WTC11 (cell line): ENCODE data around the gene MEGF10. TPM values are rescaled to one million over a fixed set of nuclear protein-coding genes. Genes with fewer than 3 reads are reported as not detected.

Source experiments
- ATAC-seq: fragments of 200-7000 bp; cut with Tn5 transposase; 2 replicates; pipeline ENCODE4 v1.10.0; 2021; ENCODE audit warnings: mild to moderate bottlenecking, moderate library complexity
- CTCF ChIA-PET: fragments of 300-600 bp; sonication (Branson Sonifier 250); formaldehyde crosslinking; loops from one replicate; lab custom pipeline; 2021; ENCODE audit warnings: antibody characterized with exemption; lab: Charles Lee
- POLR2A ChIA-PET: fragments of 350-600 bp; sonication (Branson Sonifier 250); formaldehyde crosslinking; loops from one replicate; lab custom pipeline; 2021; ENCODE audit warnings: antibody characterized with exemption; lab: Charles Lee
- DNase-seq: peaks from one replicate; pipeline ENCODE4 v3.0.0; 2021; ENCODE audit warnings: low spot score
- H3K27ac Mint-ChIP-seq: 2 replicates; pipeline ENCODE4 v1.8.0; 2021; ENCODE audit warnings: mixed read lengths
- H3K27me3 Mint-ChIP-seq: 2 replicates; pipeline ENCODE4 v1.8.0; 2021; ENCODE audit warnings: low read depth, mild to moderate bottlenecking, moderate library complexity, mixed read lengths
- H3K36me3 Mint-ChIP-seq: 2 replicates; pipeline ENCODE4 v1.8.0; 2021; ENCODE audit warnings: mixed read lengths
- H3K4me1 Mint-ChIP-seq: 2 replicates; pipeline ENCODE4 v1.8.0; 2022; ENCODE audit warnings: mixed read lengths
- H3K4me3 Mint-ChIP-seq: 2 replicates; pipeline ENCODE4 v1.8.0; 2021; ENCODE audit warnings: mild to moderate bottlenecking, moderate library complexity, mixed read lengths
- H3K9me3 Mint-ChIP-seq: 2 replicates; pipeline ENCODE4 v1.8.0; 2021; ENCODE audit warnings: mixed read lengths
- ATF1 ChIP-seq: sonication (generic); formaldehyde crosslinking; IDR thresholded peaks from 2 replicates; pipeline ENCODE4 v1.8.1; 2023; ENCODE audit warnings: mild to moderate bottlenecking, moderate library complexity, missing genetic modification reagents
- CREM ChIP-seq: sonication (generic); formaldehyde crosslinking; IDR thresholded peaks from 2 replicates; pipeline ENCODE4 v1.8.1; 2022; ENCODE audit warnings: mild to moderate bottlenecking, missing genetic modification reagents, moderate library complexity
- E2F1 ChIP-seq: sonication (generic); formaldehyde crosslinking; IDR thresholded peaks from 2 replicates; pipeline ENCODE4 v1.8.0; 2022; ENCODE audit warnings: mild to moderate bottlenecking, missing genetic modification reagents
- ELF4 ChIP-seq: sonication (generic); formaldehyde crosslinking; IDR thresholded peaks from 2 replicates; pipeline ENCODE4 v1.8.1; 2022; ENCODE audit warnings: low read depth, mild to moderate bottlenecking, moderate library complexity, missing genetic modification reagents
- EMX1 ChIP-seq: fragments of 250-450 bp; sonication (Bioruptor Pico); IDR thresholded peaks from 2 replicates; pipeline ENCODE4 v1.8.0; 2021; ENCODE audit warnings: mild to moderate bottlenecking
- HMGXB4 ChIP-seq: sonication (generic); formaldehyde crosslinking; IDR thresholded peaks from 2 replicates; pipeline ENCODE4 v1.8.1; 2023; ENCODE audit warnings: mild to moderate bottlenecking, moderate library complexity, missing genetic modification reagents
- KAT7 ChIP-seq: sonication (generic); formaldehyde crosslinking; IDR thresholded peaks from 2 replicates; pipeline ENCODE4 v1.8.1; 2023; ENCODE audit warnings: missing genetic modification reagents, mild to moderate bottlenecking, borderline replicate concordance
- MAX ChIP-seq: sonication (generic); formaldehyde crosslinking; IDR thresholded peaks from 2 replicates; pipeline ENCODE4 v1.8.0; 2022; ENCODE audit warnings: mild to moderate bottlenecking, missing genetic modification reagents
- NFE2L1 ChIP-seq: sonication (generic); formaldehyde crosslinking; IDR thresholded peaks from 2 replicates; pipeline ENCODE4 v1.8.1; 2023; ENCODE audit warnings: missing genetic modification reagents
- NR3C1 ChIP-seq: sonication (generic); formaldehyde crosslinking; conservative IDR thresholded peaks from 2 replicates; pipeline ENCODE4 v1.8.1; 2023; ENCODE audit warnings: low read depth, mild to moderate bottlenecking, missing genetic modification reagents
- PREB ChIP-seq: sonication (generic); formaldehyde crosslinking; IDR thresholded peaks from 2 replicates; pipeline ENCODE4 v1.8.1; 2022; ENCODE audit warnings: mild to moderate bottlenecking, missing genetic modification reagents, moderate library complexity, borderline replicate concordance
- PRRX2 ChIP-seq: fragments of 250-450 bp; sonication (Bioruptor Pico); IDR thresholded peaks from 2 replicates; pipeline ENCODE4 v1.8.0; 2021; ENCODE audit warnings: mild to moderate bottlenecking
- SMAD3 ChIP-seq: sonication (generic); formaldehyde crosslinking; IDR thresholded peaks from 2 replicates; pipeline ENCODE4 v1.8.0; 2022; ENCODE audit warnings: missing genetic modification reagents, mild to moderate bottlenecking, borderline replicate concordance
- SOX15 ChIP-seq: fragments of 250-450 bp; sonication (Bioruptor Pico); IDR thresholded peaks from 2 replicates; pipeline ENCODE4 v1.9.0; 2021; ENCODE audit warnings: mild to moderate bottlenecking
- SP1 ChIP-seq: sonication (generic); formaldehyde crosslinking; conservative IDR thresholded peaks from 2 replicates; pipeline ENCODE4 v1.8.1; 2022; ENCODE audit warnings: missing genetic modification reagents
- STAT6 ChIP-seq: sonication (generic); formaldehyde crosslinking; conservative IDR thresholded peaks from 2 replicates; pipeline ENCODE4 v1.8.1; 2023; ENCODE audit warnings: mild to moderate bottlenecking, low read depth, missing genetic modification reagents, moderate library complexity
- ZBTB43 ChIP-seq: sonication (generic); formaldehyde crosslinking; IDR thresholded peaks from 2 replicates; pipeline ENCODE4 v1.8.1; 2023; ENCODE audit warnings: mild to moderate bottlenecking, missing genetic modification reagents
- ZNF121 ChIP-seq: sonication (generic); formaldehyde crosslinking; IDR thresholded peaks from 2 replicates; pipeline ENCODE4 v1.8.0; 2023; ENCODE audit warnings: missing genetic modification reagents
- ZNF138 ChIP-seq: sonication (generic); formaldehyde crosslinking; conservative IDR thresholded peaks from 2 replicates; pipeline ENCODE4 v1.8.1; 2022; ENCODE audit warnings: mild to moderate bottlenecking, moderate library complexity, missing genetic modification reagents
- ZNF423 ChIP-seq: fragments of 250-450 bp; sonication (Bioruptor Pico); IDR thresholded peaks from 2 replicates; pipeline ENCODE4 v2.1.2; 2022; ENCODE audit warnings: mild to moderate bottlenecking, moderate library complexity
- ZNF671 ChIP-seq: fragments of 250-450 bp; sonication (Bioruptor Pico); IDR thresholded peaks from 2 replicates; pipeline ENCODE4 v1.8.0; 2021; ENCODE audit warnings: mild to moderate bottlenecking
- total RNA-seq: library from RNA; stranded (reverse); gene quantifications from 3 replicates; pipeline ENCODE4 v1.2.3, GENCODE V29; 2021

Gene MEGF10
- total RNA-seq, 1 experiment from 2014 or later = 24.5 TPM

- no peak for DNase-seq
- ChIA-PET CTCF (no interaction called here), POLR2A (no interaction called here)
- H3K27me3 Mint-ChIP-seq = no peaks in the 10 kb centered on the region
- no peak for ATAC-seq
- H3K9me3 Mint-ChIP-seq = peaks cover 9% of the 10 kb centered on the region; the same call in 1 of the 2 replicates
- TF ChIP-seq ATF1 (CRISPR knock-in tag) (no peak), NR3C1 (CRISPR knock-in tag) (no peak), SOX15 (CRISPR knock-in tag) (no peak), CREM (no peak), KAT7 (CRISPR knock-in tag) (no peak), SMAD3 (CRISPR knock-in tag) (no peak), MAX (no peak), STAT6 (CRISPR knock-in tag) (no peak), E2F1 (CRISPR knock-in tag) (no peak), ZBTB43 (no peak), EMX1 (CRISPR knock-in tag) (no peak), ZNF423 (CRISPR knock-in tag) (no peak), ZNF138 (CRISPR knock-in tag) (no peak)
- peaks cover 13% of the 10 kb centered on the region for H3K36me3 Mint-ChIP-seq
- no peak overlapping the region for H3K27ac Mint-ChIP-seq
- no peak overlapping the region for H3K4me3 Mint-ChIP-seq
- H3K4me1 Mint-ChIP-seq = peaks cover 8% of the 10 kb centered on the region
These were observed 85.0 kb downstream of the MEGF10 start for GRCh38 chr5:127375544-127376091.

- no peaks in the 10 kb centered on the region for H3K27me3 Mint-ChIP-seq
- no peak for TF ChIP-seq PRRX2 (CRISPR knock-in tag)
- no peak for TF ChIP-seq ELF4
- no peak for TF ChIP-seq ZNF121 (CRISPR knock-in tag)
- TF ChIP-seq ZNF671 (CRISPR knock-in tag) = no peak
- no peak for TF ChIP-seq NFE2L1 (CRISPR knock-in tag)
- no peak for TF ChIP-seq PREB
- no peak for TF ChIP-seq SP1
- TF ChIP-seq HMGXB4 (CRISPR knock-in tag) = no peak
- ChIA-PET POLR2A (no interaction called here), CTCF (no interaction called here)
- H3K9me3 Mint-ChIP-seq = peaks cover 9% of the 10 kb centered on the region; the same call in 1 of the 2 replicates
- no peaks in the 10 kb centered on the region for H3K4me1 Mint-ChIP-seq
- DNase-seq (no peak), ATAC-seq (no peak)
- no peak overlapping the region for H3K27ac Mint-ChIP-seq
- no peak overlapping the region for H3K4me3 Mint-ChIP-seq
- peaks cover 13% of the 10 kb centered on the region for H3K36me3 Mint-ChIP-seq
These were observed 87.1 kb downstream of the MEGF10 start for GRCh38 chr5:127377651-127378050.
